Left lung (tissue), 10 donors: ENCODE results near the gene DDX52. TPM values are rescaled to one million over a fixed set of nuclear protein-coding genes. Genes with fewer than 3 reads are reported as not detected.

Experiments
- ATAC-seq: fragments of 200-7000 bp; cut with Tn5 transposase; one replicate; pipeline ENCODE4 v1.9.1; 2020; ENCODE audit warnings: moderate library complexity
- DNase-seq, 4 donors: peaks; one replicate each; pipeline ENCODE4 v3.0.0-alpha.2; 2013 to 2020
- H3K27ac ChIP-seq, 2 donors: fragments of 200-600 bp; sonication (generic) in 1 of 2; one replicate each; pipeline versions ENCODE4 v1.5.0 to v1.8.0; 2020 to 2021
- H3K27me3 ChIP-seq, 2 donors: fragments of 200-600 bp; sonication (generic) in 1 of 2; one replicate each; pipeline versions ENCODE4 v1.5.0 to v1.8.0; 2020 to 2021
- H3K36me3 ChIP-seq, 2 donors: fragments of 200-600 bp; sonication (generic) in 1 of 2; one replicate each; pipeline versions ENCODE4 v1.5.0 to v1.8.0; 2020 to 2021
- H3K4me1 ChIP-seq, 2 donors: fragments of 200-600 bp; one replicate each; pipeline ENCODE4 v1.8.0; 2021
- H3K4me3 ChIP-seq, 2 donors: fragments of 200-600 bp; sonication (generic) in 1 of 2; one replicate each; pipeline versions ENCODE4 v1.5.0 to v1.8.0; 2020 to 2021; ENCODE audit warnings: mild to moderate bottlenecking in 1 of 2
- H3K9me3 ChIP-seq, 2 donors: fragments of 200-600 bp; sonication (generic) in 1 of 2; one replicate each; pipeline versions ENCODE4 v1.5.0 to v1.8.0; 2020 to 2021
- CTCF ChIP-seq, 2 donors: fragments of 200-600 bp; sonication (generic) in 1 of 2; IDR thresholded peaks; one replicate each; pipeline versions ENCODE4 v1.5.0 to v1.8.0; 2021; ENCODE audit warnings: antibody characterized with exemption in 2 of 2
- intact Hi-C, 2 donors: fragments of 100-400 bp; cut with DNase I; formaldehyde crosslinking; loops; one replicate each; pipeline versions ENCODE4 v1.11.2 to v1.14.2; 2022
- polyA plus RNA-seq, 6 donors: library from polyadenylated mRNA; unstranded; fragments of 120-200 nt; gene quantifications; one replicate each; pipeline ENCODE4 v1.2.1, GENCODE V29; 2013; ENCODE audit not compliant: insufficient read length in 6 of 6
- total RNA-seq, 2 donors: library from RNA; stranded (reverse); fragmentation: NEBNext Ultra II Directional; extraction: Animal tissue kit (Norgen Biotek cat#: 25700); gene quantifications; one replicate each; pipeline ENCODE4 v1.2.1, GENCODE V29; 2021
- donor health status: DM: no; HTN: yes; CAD: no.
- donor health status: DM: no; HTN: no; CAD: no.

DDX52 gene
- total and polyA plus RNA-seq, 8 donors = 23.7 to 41.6 (median 36.6) TPM

DNA sequence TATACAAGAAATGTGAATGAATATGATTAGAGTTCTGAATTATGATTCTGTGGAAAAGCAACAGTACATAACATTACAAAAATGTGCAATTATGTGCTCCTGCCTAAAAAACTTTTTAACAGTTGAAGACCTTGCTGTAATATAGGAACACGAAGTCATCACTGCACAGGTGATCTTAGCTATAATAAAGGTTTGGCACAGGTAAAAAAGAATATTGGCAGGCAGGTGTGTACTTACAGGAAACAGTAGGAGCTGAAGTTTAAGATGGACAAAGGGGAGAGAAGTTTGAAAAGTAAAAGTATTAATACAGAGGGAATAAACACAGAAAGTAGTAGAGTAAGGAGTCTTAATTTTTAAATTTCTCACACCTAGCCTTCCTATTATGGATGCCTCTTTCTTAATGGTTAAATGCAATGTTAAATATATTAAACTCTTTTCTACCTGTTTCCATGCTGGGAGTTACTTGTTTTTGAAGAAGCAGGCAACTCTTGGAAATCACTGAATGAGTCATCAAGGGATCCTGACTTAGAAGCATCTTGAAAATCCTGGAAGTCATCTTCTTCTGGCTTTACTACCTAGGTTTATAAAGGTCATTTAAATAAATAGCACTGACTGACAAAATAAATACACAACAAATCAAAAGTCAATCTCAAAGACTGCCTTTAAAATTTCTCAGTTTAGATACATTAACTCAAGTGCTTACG, 74.7 kb downstream of the DDX52 start:
- peaks cover 0 to 86% of the 10 kb centered on the region in 2 donors for H3K36me3 ChIP-seq
- no peak for ATAC-seq
- no peaks in the 10 kb centered on the region for H3K27me3 ChIP-seq
- no peak for DNase-seq
- H3K4me3 ChIP-seq = no peak overlapping the region
- no peaks in the 10 kb centered on the region for H3K4me1 ChIP-seq
- no peak overlapping the region for H3K27ac ChIP-seq
- intact Hi-C loops = no loop called here
- H3K9me3 ChIP-seq = no peaks in the 10 kb centered on the region
- no peak for TF ChIP-seq CTCF (IDR thresholded peaks at IDR 0.05)

DNA sequence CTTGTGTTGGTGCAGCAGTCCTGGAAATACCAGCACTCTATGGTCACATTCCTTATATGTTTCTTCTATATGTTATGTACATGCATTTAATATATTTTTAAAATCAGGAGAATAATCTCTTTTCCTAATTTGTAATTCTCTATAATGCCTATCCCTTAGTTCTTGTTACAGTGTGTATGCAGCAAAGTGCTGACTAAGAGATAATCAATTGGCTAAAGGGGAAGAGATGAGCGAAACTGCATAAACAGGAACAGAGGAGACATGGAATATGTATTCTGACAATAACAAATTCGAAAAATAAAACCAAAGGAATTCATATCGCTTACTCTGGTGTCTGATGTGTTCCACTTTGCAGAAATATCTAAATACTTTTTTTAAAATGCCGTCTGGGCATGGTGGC, 75.7 kb downstream of the DDX52 start:
- H3K36me3 ChIP-seq = peaks cover 0 to 84% of the 10 kb centered on the region in 2 donors
- no peak for ATAC-seq
- DNase-seq = no peak
- H3K27ac ChIP-seq = no peak overlapping the region
- H3K4me1 ChIP-seq = no peaks in the 10 kb centered on the region
- no peak overlapping the region for H3K4me3 ChIP-seq
- intact Hi-C loops = no loop called here
- no peaks in the 10 kb centered on the region for H3K27me3 ChIP-seq
- H3K9me3 ChIP-seq = no peaks in the 10 kb centered on the region
- no peak for TF ChIP-seq CTCF (IDR thresholded peaks at IDR 0.05)

DNA sequence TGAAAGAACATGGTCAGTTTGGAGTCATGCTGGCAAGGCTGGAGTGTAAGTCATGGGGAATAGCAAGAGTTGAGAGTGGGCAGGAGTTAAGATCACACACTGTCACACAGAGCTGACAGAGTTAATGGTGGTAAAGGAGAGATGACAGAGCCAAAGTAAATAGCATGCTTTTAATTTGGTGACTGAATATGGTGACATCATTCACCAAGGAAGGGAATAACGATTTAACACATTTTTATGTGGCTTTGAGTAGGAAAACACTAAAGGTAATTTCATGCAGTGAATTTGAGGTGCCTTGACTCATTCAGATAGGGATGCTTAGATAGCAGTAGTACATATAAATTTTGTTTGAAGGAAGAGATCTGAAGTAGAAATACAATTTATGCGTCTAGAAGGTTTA, 76.1 kb downstream of the DDX52 start:
- TF ChIP-seq CTCF (IDR thresholded peaks at IDR 0.05) = no peak
- H3K4me1 ChIP-seq = no peaks in the 10 kb centered on the region
- H3K9me3 ChIP-seq = no peaks in the 10 kb centered on the region
- peaks cover 0 to 83% of the 10 kb centered on the region in 2 donors for H3K36me3 ChIP-seq
- H3K27me3 ChIP-seq = no peaks in the 10 kb centered on the region
- ATAC-seq (no peak), DNase-seq (no peak)
- intact Hi-C loops = no loop called here
- H3K27ac ChIP-seq = no peak overlapping the region
- no peak overlapping the region for H3K4me3 ChIP-seq

DNA sequence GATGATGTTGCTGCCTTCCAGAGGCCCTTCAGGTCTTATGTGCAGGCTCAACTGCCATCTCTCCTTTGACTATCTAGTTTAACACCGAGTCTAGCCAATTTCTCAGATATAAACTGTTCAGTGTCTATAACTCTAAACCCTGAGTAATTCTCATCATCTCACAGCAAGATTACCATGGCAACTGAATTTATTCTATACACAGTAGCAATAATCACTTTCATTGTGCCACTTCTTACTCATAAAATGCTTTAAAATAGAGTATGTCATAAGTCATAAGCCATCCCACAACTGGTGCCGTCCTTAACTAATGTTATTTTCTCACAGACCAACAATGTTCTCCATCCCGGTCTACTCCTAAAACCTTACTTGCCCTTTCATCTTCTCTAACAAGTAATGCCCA, 79.0 kb downstream of the DDX52 start:
- DNase-seq (no peak), ATAC-seq (no peak)
- Histone ChIP-seq H3K36me3 (peaks cover 0 to 84% of the 10 kb centered on the region in 2 donors), H3K27me3 (no peaks in the 10 kb centered on the region), H3K9me3 (no peaks in the 10 kb centered on the region), H3K4me3 (no peak overlapping the region), H3K4me1 (no peaks in the 10 kb centered on the region), H3K27ac (no peak overlapping the region)
- intact Hi-C loops = no loop called here
- no peak for TF ChIP-seq CTCF (IDR thresholded peaks at IDR 0.05)

DNA sequence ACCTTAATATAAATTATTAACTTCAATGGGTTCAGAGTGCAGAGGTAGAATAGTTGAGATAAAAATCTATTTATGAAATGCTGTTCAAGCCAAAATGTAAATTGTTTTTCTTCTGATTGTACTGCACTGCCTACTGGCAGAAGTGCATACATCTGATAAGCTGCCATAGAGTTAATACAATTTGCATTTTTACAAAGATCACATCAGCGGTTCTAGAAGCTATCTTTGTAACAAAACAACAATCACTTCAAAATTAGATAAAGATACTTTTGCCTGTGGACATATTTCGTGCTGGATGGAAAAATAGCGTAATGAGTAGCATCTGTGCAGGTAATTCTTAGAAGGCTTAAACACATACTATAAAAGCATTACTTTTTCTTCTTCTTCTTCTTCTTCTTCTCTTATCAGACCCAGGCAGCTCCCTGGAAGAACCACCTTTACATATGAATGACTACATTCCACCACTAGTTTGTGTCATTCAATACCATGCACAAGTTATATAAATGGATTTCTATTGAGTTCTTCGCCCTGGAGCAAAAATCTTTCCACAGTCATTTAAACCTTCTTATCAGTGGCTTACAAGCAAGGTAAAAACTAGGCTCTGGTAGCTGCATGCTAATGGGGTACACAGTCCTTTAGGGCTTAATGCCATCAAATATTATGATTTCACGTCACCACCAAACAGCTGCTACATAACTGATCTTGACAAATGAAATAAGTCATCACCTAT, 81.1 kb downstream of the DDX52 start:
- Histone ChIP-seq H3K9me3 (no peaks in the 10 kb centered on the region), H3K27me3 (no peaks in the 10 kb centered on the region), H3K27ac (no peak overlapping the region), H3K4me3 (no peak overlapping the region), H3K4me1 (no peaks in the 10 kb centered on the region), H3K36me3 (peaks cover 0 to 84% of the 10 kb centered on the region in 2 donors)
- intact Hi-C loops = no loop called here
- ATAC-seq (no peak), DNase-seq (no peak)
- TF ChIP-seq CTCF (IDR thresholded peaks at IDR 0.05) = no peak
